HG02610 (cell line): Measurements from ENCODE around the gene LRCH1.
A peak's percentile ranks its signal among the peaks of the same experiment; 100 is the strongest.

Source experiments
- ATAC-seq: cut with Tn5 transposase; IDR thresholded peaks from one replicate; pipeline ENCODE4 v1.9.1; 2021; ENCODE audit warnings: mild to moderate bottlenecking, moderate library complexity; ENCODE audit not compliant: unreplicated experiment

LRCH1 gene

DNA sequence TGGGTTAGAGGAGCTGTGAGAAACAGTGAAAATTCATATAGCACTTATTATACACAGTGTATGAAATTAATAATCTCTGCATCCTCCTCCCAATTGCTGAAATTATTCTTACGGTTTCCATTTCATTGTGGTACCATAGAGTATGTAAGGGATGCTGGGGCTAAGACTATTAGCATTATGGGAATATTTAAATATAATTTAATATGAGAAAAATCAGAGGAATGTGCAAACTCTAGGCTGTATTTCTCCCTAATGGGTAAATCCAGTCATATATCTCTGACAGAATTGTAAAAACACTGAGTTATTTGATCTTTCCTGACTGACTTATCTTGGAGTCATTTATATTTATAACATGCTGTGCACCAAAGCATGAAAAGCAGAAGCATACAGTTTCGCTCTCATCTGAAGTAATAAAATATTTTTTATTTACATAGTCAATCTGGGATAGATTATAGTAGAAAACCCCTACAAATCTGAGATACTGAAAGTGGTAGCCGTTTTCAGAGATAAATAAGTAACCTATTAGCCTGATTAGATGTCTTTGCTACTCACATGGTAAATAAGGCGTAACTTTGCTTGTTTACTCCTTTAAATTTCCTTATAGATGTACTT lies 34.9 kb downstream of the LRCH1 start:
- peak; percentile 73 for ATAC-seq

- ATAC-seq, result no peak
Observed at GRCh38 chr13:46592385-46592784, 39.4 kb downstream of the LRCH1 start.

DNA sequence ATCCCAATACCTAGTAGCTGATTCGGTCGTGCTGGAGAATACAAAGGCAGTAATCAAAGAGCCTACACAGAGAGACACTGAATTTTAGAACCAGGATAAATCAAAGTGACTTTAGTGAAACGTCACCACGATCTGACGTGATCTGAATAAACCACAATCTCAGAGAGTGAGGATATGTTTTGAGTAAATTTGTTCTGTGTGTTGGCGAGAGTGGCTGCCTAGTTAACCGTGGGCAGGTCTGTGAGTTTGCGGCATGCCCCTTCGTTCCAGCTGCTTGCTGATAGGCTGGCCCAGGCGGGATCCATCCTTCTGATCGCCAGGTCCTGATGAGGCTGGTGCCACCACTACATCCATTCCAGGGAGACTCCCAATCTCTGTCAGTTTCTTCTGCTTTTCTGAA lies 40.4 kb downstream of the LRCH1 start:
- peak; percentile 63 for ATAC-seq

DNA sequence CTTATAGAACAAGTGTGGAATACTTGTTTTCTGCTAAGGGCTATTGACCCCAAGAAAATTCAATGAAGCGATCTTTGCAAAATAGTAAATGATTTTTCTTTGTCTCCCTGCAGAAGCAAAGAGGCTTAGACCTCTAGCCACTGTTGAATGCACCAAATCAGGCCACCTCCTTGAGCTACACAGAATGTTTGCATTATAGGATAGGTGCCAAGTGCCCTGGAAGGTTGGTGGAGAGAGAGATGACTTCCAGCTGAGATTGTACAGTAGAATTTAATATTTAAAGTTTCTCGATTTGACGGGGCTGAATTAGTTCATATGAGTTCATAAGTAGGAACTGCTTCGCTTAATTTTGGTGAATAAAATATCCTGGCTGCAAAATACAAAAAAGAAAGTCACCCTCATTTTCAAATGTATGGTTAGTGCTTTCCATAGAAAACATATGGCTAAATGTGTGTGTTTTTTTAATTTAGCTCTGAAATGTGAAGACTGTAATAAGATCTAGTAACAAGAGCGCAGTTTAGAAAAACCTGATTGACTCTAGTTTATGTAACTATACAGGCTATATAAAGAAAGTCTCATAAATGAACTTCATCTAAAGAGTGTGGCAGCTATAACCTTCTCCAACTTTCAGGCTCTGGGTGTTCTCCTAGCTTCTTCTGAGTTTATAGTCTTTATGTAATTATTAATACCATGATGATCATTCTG lies 41.6 kb downstream of the LRCH1 start:
- ATAC-seq, result no peak

GRCh38 chr13:46595136-46595884 lies 42.3 kb downstream of the LRCH1 start:
- ATAC-seq, result peak; percentile 40

DNA sequence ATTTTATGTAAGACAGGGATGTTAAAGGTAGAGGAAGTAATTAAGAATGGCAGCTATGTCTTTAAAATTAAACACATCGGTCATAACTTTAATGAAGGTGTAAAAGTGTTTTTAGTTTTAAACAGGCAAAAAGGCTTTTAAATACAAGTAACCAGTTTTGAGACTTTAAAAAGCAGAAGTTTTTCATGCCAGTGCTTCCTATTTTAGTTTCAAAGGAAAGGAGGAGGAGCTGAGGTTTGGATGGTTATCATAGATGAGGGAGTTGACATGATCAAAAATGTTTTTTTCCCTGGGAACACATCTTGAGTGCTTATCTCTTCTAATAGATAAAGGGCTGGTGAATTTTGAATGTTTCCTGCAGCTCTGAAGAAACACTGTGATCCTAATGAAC lies 42.9 kb downstream of the LRCH1 start:
- ATAC-seq, result no peak

DNA sequence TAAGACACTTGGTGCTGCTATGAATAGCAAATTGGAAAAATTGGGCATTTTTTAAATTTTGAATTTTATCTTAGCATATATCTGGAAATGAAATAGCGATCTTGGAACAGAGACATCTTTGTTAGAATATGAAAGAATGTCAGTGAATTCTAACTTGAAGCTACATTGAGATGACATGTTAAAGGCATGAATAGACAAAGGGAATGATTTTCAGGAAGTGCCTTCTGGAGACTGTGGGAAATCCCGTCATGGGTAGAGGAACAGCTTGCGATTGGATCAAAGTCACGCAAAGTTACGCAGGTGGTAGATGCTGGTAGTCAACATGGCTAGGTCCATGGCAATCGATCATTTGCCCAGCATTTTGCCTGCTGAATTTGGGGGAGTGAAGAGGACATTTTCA lies 43.5 kb downstream of the LRCH1 start:
- ATAC-seq, result no peak

- peak; percentile 37 for ATAC-seq
Observed at GRCh38 chr13:46598140-46598819, 45.3 kb downstream of the LRCH1 start.

- peak; percentile 73 for ATAC-seq
Observed at GRCh38 chr13:46598820-46599180, 45.8 kb downstream of the LRCH1 start.

DNA sequence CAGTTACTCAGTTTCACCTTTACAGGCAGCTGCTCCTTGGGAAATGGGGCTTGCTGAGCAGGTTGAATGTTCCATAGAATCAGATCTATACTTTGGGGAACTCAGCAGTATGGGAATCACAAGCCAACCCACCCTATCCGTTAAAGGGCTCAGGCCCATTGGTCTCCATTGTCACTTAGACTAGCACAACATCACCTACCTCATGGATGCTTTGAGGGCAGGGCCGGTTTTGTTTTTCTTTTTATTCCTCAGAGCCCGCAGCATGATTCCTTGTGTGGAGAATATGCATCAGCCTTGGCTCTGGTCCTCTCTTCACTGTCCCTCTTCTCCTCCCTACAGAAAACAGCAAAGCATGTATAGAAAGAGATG lies 48.0 kb downstream of the LRCH1 start:
- no peak for ATAC-seq

GRCh38 chr13:46602531-46602930 lies 49.6 kb downstream of the LRCH1 start:
- ATAC-seq, result no peak

GRCh38 chr13:46603165-46603603 lies 50.2 kb downstream of the LRCH1 start:
- no peak for ATAC-seq

DNA sequence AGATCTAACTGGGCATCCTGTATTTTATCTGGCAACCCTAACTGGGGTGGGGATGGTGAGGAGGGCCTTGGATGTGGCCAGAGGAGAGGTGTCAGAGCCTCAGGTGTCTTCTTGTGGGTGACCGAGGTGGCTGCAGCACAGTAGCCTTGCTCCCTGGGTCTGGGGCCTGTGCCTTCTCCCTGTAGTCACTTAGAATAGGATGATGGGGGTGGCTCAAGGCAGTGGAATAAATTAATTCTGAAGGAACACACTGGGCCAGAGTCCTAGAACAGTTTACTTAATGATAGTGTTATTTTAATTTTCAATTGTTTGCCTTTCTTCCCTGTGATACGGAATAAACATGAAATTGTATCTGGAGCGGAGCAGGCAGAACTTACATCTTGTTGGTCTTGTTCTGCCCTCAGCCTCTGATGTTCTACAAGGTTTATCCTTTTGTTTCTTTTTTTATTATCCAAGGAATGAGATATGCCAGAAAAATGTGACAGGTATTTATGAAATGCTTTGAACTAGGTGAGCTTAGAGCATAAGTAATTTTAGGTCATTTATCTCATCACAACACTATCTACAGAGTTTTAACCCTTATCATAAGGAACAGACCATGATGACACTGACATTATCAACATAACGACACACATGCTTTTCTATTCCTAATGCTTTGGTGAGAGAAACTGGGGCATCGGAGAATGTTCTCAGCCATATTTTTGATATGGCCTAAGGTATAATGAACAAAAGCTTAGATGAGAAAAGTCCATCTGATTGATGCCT lies 51.4 kb downstream of the LRCH1 start:
- no peak for ATAC-seq

DNA sequence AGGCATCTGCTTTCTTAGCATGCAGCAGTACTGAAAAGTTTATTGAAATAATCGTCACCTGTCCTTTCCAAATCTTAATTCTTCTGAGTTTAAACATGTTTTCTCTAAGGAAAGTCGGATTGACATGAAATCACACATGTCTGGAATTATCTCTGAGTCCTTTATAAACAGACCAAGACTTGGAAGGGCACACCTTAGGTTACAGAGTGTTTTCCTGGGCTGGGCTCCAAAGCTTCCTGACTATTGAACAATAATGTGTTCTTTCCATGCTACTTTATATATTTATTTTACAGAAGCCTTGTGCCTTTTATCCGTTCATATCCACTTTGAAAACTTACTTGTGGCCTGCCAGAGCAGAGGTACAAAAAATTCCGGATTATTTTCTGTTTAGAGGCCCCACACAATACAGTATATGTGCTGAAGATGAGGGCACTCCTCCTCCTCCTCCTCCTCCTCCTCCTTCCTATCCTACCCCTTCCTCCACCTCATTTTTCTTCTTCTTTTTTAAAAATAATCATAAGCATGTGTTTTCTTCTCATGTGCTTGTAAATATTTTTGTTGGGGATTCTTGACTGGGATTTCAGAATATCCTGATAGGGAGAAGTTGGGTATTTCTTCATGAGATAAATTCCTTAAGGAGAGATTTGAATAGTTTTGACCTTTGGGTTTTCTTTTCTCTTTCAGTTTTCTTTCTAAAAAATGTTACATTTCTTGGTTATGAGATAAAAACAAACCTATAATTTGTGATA lies 52.3 kb downstream of the LRCH1 start:
- no peak for ATAC-seq

DNA sequence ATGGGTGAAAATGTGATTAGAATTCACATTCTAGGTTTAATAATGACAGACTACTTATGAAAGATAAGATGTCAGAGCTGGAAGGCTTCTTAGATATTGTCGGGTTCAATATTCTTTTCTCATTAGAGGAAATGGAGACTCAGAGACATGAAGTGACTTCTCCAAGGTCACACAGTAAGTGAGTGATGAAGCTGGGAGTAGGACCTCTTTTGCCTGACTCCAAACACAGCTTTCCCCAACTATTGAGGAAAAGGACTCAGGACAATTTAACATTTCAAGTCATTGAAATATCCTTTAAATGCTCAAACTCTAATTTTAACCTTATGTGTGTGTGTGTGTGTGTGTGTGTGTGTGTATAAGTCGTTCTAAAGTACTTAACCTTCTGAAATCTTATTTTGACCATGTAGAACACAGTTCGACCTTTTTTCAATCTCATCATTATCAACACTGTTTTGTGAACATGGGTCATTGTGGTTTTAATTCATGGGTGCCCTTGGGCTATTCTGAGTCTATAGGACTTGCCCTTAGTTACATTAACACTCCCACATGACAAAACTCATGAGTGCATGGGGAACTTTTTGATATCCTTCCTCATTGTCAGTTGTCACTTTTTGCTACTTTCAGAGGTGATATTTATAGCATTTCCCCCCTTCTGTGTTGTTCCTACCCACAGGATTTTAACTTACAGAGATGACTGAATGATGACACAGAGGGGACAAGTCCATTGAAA lies 53.0 kb downstream of the LRCH1 start:
- peak; percentile 74 for ATAC-seq

DNA sequence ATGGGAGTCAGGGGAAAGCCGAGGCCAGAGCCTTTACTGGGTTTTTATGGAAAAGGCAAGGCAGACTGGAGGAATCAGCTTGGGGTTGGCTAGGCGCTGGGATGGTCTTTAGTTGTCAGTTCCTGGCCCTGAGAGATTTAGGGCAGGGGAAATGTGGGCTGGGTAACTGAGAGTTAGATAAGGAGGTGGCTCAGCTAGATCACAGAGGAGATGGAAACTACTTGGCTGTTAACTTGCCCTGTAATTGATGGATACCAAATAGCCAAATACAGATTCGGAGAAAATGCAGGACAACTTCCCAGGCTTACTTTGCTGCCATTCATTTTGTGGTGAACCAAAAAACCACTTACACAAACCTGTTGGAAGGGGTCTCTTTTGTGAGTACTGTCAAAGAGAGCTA lies 54.0 kb downstream of the LRCH1 start:
- ATAC-seq, result no peak

DNA sequence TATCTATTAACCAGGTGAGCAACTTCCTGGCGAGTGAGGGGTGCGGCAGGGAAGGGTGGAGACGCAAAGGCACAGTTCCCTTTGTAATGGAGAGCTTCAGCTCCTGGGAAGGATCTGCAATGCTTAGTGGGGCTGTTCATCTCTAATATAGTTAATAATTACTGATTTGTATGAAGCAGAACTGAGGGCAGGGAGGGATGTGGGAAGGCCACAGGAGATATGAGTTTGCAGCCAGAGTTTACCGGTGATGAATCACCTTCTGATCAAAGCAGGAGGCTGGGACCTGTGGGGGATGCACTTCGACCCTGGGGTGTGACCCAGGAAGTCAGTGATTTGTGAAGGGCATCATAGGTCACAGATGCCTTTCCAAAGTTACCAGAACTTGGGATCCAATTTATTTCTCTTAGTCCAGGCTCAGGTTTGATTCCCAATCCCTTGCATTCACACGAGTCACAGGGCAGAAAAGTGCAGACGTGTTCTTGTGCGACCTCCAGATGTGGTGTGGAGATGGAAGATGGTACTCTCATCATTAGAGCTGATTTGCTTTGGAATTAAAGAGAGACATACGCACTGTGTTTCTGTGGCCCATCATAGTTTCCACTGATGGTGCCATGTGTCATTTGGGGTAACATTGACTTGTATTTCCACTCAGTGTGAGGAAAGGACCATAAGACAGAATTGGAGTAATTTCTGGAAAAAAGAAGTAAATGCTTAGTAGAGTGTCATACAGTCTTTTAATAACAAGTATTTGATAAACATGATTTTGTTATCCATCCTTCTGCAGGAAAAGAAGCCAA lies 55.0 kb downstream of the LRCH1 start:
- peak; percentile 48 for ATAC-seq

DNA sequence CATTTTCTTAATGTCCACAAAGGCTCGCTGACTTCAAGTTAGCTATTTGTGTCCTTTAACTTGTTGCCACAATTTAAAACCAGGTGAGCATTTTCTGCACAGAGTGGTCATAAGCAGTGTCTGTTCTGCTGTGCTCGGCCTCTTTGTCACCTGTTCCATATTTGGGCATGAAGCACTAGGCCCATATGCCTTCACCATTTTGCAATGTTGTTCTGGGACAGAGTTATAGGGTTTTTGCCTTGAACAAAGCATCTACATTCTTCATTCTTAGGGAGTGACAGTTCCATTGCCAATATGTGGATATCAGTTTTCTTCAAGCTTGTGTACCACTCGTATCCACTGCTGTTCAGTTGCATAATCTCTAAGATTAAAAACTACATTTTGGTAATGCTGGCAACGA lies 56.1 kb downstream of the LRCH1 start:
- no peak for ATAC-seq

GRCh38 chr13:46609726-46610125 lies 56.8 kb downstream of the LRCH1 start:
- no peak for ATAC-seq
